ENCODE results near the gene PKP2. TPM values are rescaled to one million over a fixed set of nuclear protein-coding genes. Genes with fewer than 3 reads are reported as not detected.

The PKP2 gene
- total and polyA plus RNA-seq, 2 donors (not counting 3 experiments of a cell fraction or from before 2014, with no cell fraction given), result 1.4 to 6.5 TPM

- TF ChIP-seq FOS (IDR thresholded peaks at IDR 0.05; ENCODE audit: borderline replicate concordance, insufficient read depth, low read length), result no peak
- H3K4me2 ChIP-seq (ENCODE audit: insufficient read depth, low read length), result peak overlapping the region; percentile 50
- CTCF ChIA-PET, result interaction anchor here (1.2 to 1.6 kb wide), 3 partner anchors 23 to 1127 kb away, joined by 3 to 13 read pairs (median 10); partner anchors contain the start of genes ALG10 and YARS2
- H3K9ac ChIP-seq (replicated peaks; ENCODE audit: extremely low read depth, insufficient read depth, low read length), result no peak overlapping the region
- no peaks in the 10 kb centered on the region for H4K20me1 ChIP-seq (replicated peaks; ENCODE audit: control insufficient read depth, extremely low read depth, insufficient read depth, low read length)
- dilution Hi-C loops (cut with MboI; ENCODE audit: extremely low pct_ligation_motif_present, low sequenced_read_pairs) (no loop called here), intact Hi-C loops (cut with micrococcal nuclease) (loop anchor here (1.0 kb wide), 2 partner anchors 23 to 140 kb away; no protein-coding TSS in a partner anchor)
- H3K9me3 ChIP-seq (replicated peaks; ENCODE audit: control insufficient read depth, insufficient read depth, low read length), result no peaks in the 10 kb centered on the region
- H3K4me3 ChIP-seq (replicated peaks in 1 of 3; ENCODE audit: insufficient read depth in 1 of 3, low read depth in 1 of 3, low read length in 3 of 3), result peak overlapping the region in 2 of 3 experiments; percentile 58 to 61
- no peak overlapping the region for H3K27ac ChIP-seq (ENCODE audit: insufficient read depth, low read depth, low read length)
- no peaks in the 10 kb centered on the region for H3K36me3 ChIP-seq (ENCODE audit: control insufficient read depth in 2 of 2, extremely low read depth in 1 of 2, insufficient read depth in 2 of 2, low read length in 2 of 2)
- FAIRE-seq, result no peak
- DNase-seq (ENCODE audit: low read depth, low spot score), result no peak
- TSS peak; percentile 37 for BruUV-seq (replicated peaks)
- peaks cover 20% of the 10 kb centered on the region for H3K4me1 ChIP-seq (ENCODE audit: control insufficient read depth, extremely low read depth, insufficient read depth, low read length)
- POLR2A ChIA-PET, result no interaction called here
- no peaks in the 10 kb centered on the region for H3K79me2 ChIP-seq (ENCODE audit: control insufficient read depth, insufficient read depth, low read length)
- H3K27me3 ChIP-seq (ENCODE audit: control insufficient read depth in 2 of 2, insufficient read depth in 2 of 2, low read length in 2 of 2), result peaks cover 8 to 15% of the 10 kb centered on the region in 2 experiments
- H3K9me1 ChIP-seq (replicated peaks; ENCODE audit: control insufficient read depth, extremely low read depth, insufficient read depth, low read length), result no peaks in the 10 kb centered on the region
- H2AFZ ChIP-seq (ENCODE audit: low read depth, low read length), result peak overlapping the region; percentile 69
These were observed 717 bp downstream of the PKP2 start for GRCh38 chr12:32895688-32896431.

GRCh38 chr12:32894566-32894965, 2.0 kb downstream of the PKP2 start:
- Histone ChIP-seq H3K9me1 (replicated peaks; ENCODE audit: control insufficient read depth, extremely low read depth, insufficient read depth, low read length) (no peaks in the 10 kb centered on the region), H2AFZ (ENCODE audit: low read depth, low read length) (no peak overlapping the region), H3K79me2 (ENCODE audit: control insufficient read depth, insufficient read depth, low read length) (no peaks in the 10 kb centered on the region), H3K9ac (replicated peaks; ENCODE audit: extremely low read depth, insufficient read depth, low read length) (no peak overlapping the region), H3K36me3 (ENCODE audit: control insufficient read depth in 2 of 2, extremely low read depth in 1 of 2, insufficient read depth in 2 of 2, low read length in 2 of 2) (no peaks in the 10 kb centered on the region), H3K27ac (ENCODE audit: insufficient read depth, low read depth, low read length) (no peak overlapping the region), H3K27me3 (ENCODE audit: control insufficient read depth in 2 of 2, insufficient read depth in 2 of 2, low read length in 2 of 2) (peaks cover 8 to 15% of the 10 kb centered on the region in 2 experiments), H4K20me1 (replicated peaks; ENCODE audit: control insufficient read depth, extremely low read depth, insufficient read depth, low read length) (no peaks in the 10 kb centered on the region), H3K9me3 (replicated peaks; ENCODE audit: control insufficient read depth, insufficient read depth, low read length) (no peaks in the 10 kb centered on the region), H3K4me1 (ENCODE audit: control insufficient read depth, extremely low read depth, insufficient read depth, low read length) (peaks cover 20% of the 10 kb centered on the region), H3K4me3 (replicated peaks in 1 of 3; ENCODE audit: insufficient read depth in 1 of 3, low read depth in 1 of 3, low read length in 3 of 3) (no peak overlapping the region), H3K4me2 (ENCODE audit: insufficient read depth, low read length) (no peak overlapping the region)
- no peak for FAIRE-seq
- TF ChIP-seq MAX (IDR thresholded peaks at IDR 0.05; ENCODE audit: insufficient read depth, insufficient read length) (no peak), FOS (IDR thresholded peaks at IDR 0.05; ENCODE audit: borderline replicate concordance, insufficient read depth, low read length) (no peak), GATA2 (IDR thresholded peaks at IDR 0.05; ENCODE audit: insufficient read depth, insufficient read length, low read depth, low read length) (no peak), EZH2 (IDR thresholded peaks at IDR 0.05; ENCODE audit: borderline replicate concordance, low read depth, low read length, severe bottlenecking) (no peak), POLR2AphosphoS5 (IDR thresholded peaks at IDR 0.05; ENCODE audit: insufficient read depth, low read depth, low read length) (no peak)
- DNase-seq (ENCODE audit: low read depth, low spot score), result no peak
- intact Hi-C loops (cut with micrococcal nuclease) (no loop called here), dilution Hi-C loops (cut with MboI; ENCODE audit: extremely low pct_ligation_motif_present, low sequenced_read_pairs) (no loop called here)
- ChIA-PET CTCF (no interaction called here), POLR2A (no interaction called here)
- no TSS peak for BruUV-seq (replicated peaks)
